ENCODE measurements around the gene DAZAP2.
A peak's percentile ranks its signal among the peaks of the same experiment; 100 is the strongest.

Gene DAZAP2

GRCh38 chr12:51210690-51211395 is 27.8 kb upstream of the DAZAP2 start:
- H3K27ac Mint-ChIP-seq, result no peak overlapping the region
- H3K27me3 Mint-ChIP-seq (ENCODE audit: low read depth, poor library complexity), result peaks cover 13% of the 10 kb centered on the region
- no peak overlapping the region for H3K4me3 Mint-ChIP-seq
- DNase-seq, result no peak
- no peaks in the 10 kb centered on the region for H3K4me1 Mint-ChIP-seq
- no peaks in the 10 kb centered on the region for H3K9me3 Mint-ChIP-seq
- no peak for TF ChIP-seq CTCF (IDR thresholded peaks at IDR 0.05)
- no peaks in the 10 kb centered on the region for H3K36me3 Mint-ChIP-seq (ENCODE audit: low read depth)

GRCh38 chr12:51214895-51215294 is 23.7 kb upstream of the DAZAP2 start:
- peaks cover 14% of the 10 kb centered on the region for H3K27me3 Mint-ChIP-seq (ENCODE audit: low read depth, poor library complexity)
- no peak for TF ChIP-seq CTCF (IDR thresholded peaks at IDR 0.05)
- no peak overlapping the region for H3K27ac Mint-ChIP-seq
- H3K4me1 Mint-ChIP-seq, result peaks cover 14% of the 10 kb centered on the region
- no peaks in the 10 kb centered on the region for H3K9me3 Mint-ChIP-seq
- no peaks in the 10 kb centered on the region for H3K36me3 Mint-ChIP-seq (ENCODE audit: low read depth)
- DNase-seq, result no peak
- H3K4me3 Mint-ChIP-seq, result no peak overlapping the region

- no peaks in the 10 kb centered on the region for H3K9me3 Mint-ChIP-seq
- no peak for DNase-seq
- peaks cover 14% of the 10 kb centered on the region for H3K27me3 Mint-ChIP-seq (ENCODE audit: low read depth, poor library complexity)
- TF ChIP-seq CTCF (IDR thresholded peaks at IDR 0.05), result no peak
- H3K27ac Mint-ChIP-seq, result no peak overlapping the region
- H3K4me1 Mint-ChIP-seq, result peaks cover 14% of the 10 kb centered on the region
- no peaks in the 10 kb centered on the region for H3K36me3 Mint-ChIP-seq (ENCODE audit: low read depth)
- H3K4me3 Mint-ChIP-seq, result peak overlapping the region; percentile 74
These were observed 22.0 kb upstream of the DAZAP2 start for GRCh38 chr12:51216642-51217041.

- peak overlapping the region; percentile 82 for H3K4me3 Mint-ChIP-seq
- no peak overlapping the region for H3K27ac Mint-ChIP-seq
- H3K9me3 Mint-ChIP-seq, result no peaks in the 10 kb centered on the region
- no peaks in the 10 kb centered on the region for H3K36me3 Mint-ChIP-seq (ENCODE audit: low read depth)
- peaks cover 14% of the 10 kb centered on the region for H3K4me1 Mint-ChIP-seq
- peak; percentile 61 for DNase-seq
- H3K27me3 Mint-ChIP-seq (ENCODE audit: low read depth, poor library complexity), result peaks cover 14% of the 10 kb centered on the region
- TF ChIP-seq CTCF (IDR thresholded peaks at IDR 0.05), result no peak
These were observed 21.3 kb upstream of the DAZAP2 start for GRCh38 chr12:51217133-51217967.

GRCh38 chr12:51217968-51218606 is 20.5 kb upstream of the DAZAP2 start, which contains the start of gene POU6F1:
TSS of gene POU6F1 (minus strand) at chr12:51218062. CDS start at chr12:51206836, 11,226 bp downstream.
- Mint-ChIP-seq H3K36me3 (ENCODE audit: low read depth) (no peaks in the 10 kb centered on the region), H3K9me3 (no peaks in the 10 kb centered on the region), H3K4me3 (peak within 1 kb of the TSS; percentile 82), H3K27me3 (ENCODE audit: low read depth, poor library complexity) (peaks cover 14% of the 10 kb centered on the region), H3K27ac (no peak within 1 kb of the TSS), H3K4me1 (peaks cover 14% of the 10 kb centered on the region)
- DNase-seq, result peak; percentile 69
- TF ChIP-seq CTCF (IDR thresholded peaks at IDR 0.05), result peak; percentile 59

All from nephron progenitor cell (in vitro differentiated cells).